NCI-H748 treated with DMSO at 0.1 percent for 48 hours (cell line): ENCODE results near the gene C1orf141.
"Not testable (repeated sequence)": the region's sequence is repeated elsewhere in the genome, so short reads cannot be mapped to it uniquely, and the experiment has no call there.

ENCODE experiments used
- DNase-seq: peaks from one replicate; lab custom pipeline; 2025; lab: John Stamatoyannopoulos, UW

The C1orf141 gene

GRCh38 chr1:67085326-67085725, 49.4 kb downstream of the C1orf141 start:
- no peak for DNase-seq

DNA sequence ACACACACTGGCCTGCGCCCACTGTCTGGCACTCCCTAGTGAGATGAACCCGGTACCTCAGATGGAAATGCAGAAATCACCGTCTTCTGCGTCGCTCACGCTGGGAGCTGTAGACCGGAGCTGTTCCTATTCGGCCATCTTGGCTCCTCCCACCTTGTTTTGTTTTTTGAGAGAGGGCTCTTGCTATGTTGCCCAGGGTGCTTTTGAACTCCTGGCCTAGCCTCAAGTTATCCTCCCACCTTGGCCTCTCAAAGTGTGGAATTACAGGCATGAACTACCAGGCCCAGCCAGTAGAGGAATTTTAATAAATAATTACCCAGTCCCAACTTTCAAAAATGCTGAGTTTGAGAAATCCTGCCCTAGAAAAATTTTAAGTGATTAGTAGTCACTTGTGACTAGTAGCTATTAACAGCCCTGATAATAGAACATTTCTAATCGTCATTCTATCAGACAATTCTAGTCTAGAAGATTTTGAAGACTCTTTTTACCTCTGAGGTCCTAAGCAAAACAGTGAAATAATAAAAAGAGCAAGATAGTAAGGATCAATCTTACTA, 49.9 kb downstream of the C1orf141 start:
- no peak for DNase-seq

DNA sequence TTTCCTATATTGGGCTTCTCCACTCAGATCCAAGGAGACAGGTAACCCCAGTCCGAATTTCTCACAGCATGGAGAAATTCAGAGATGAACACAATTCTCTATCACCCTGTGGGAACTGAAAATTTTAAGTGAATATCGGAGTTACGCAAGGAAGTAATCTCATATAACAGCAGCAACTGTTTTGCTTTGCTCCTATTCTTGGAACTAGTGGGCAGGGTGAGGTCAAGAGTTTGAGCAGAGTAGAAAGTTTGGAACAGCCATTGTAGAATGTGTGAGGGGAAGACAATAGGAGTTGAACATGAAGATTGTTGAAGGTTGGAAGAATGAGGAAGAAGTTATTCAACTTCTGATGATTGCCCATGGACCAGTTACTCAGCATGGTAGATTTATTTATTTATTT, 56.5 kb downstream of the C1orf141 start:
- DNase-seq: no peak

DNA sequence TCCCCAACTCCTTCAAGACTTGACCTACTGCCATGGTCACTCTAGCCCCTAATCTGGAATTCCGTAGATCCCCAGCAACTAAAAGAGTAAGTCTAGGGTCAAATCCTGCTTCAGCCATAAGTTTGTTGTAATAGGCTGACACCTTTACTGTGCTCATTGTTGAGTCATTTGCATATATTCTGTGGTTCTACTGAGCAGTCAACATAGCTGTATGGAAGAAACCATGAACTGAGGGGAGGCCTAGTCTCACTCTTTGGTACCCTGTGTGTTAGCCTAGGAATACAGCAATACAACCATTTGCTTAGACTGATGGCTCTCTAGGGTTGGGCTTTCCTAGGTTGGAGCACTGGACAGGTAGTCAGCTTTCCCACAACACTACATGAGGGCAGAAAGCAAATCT, 57.2 kb downstream of the C1orf141 start:
- no peak for DNase-seq

DNA sequence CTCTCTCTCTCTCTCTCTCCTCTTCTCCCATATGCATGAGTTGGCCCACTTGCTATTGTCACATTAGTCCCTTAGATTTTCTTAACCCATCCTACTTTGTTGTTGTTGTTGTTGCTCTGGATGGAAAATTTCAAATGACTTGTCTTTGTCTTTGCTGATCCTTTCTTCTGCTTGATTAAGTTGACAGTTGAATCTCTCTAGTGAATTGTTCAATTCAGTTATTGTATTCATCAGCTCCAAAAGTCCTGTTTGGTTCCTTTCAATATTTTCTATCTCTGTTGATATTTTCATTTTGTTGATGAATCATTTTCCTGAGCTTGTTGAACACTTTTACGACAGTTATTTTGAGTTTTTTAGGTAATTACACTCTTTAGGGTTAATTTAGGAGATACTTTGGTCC, 62.0 kb downstream of the C1orf141 start:
- no peak for DNase-seq

GRCh38 chr1:67067655-67068054, 67.1 kb downstream of the C1orf141 start:
- not testable (repeated sequence) for DNase-seq

DNA sequence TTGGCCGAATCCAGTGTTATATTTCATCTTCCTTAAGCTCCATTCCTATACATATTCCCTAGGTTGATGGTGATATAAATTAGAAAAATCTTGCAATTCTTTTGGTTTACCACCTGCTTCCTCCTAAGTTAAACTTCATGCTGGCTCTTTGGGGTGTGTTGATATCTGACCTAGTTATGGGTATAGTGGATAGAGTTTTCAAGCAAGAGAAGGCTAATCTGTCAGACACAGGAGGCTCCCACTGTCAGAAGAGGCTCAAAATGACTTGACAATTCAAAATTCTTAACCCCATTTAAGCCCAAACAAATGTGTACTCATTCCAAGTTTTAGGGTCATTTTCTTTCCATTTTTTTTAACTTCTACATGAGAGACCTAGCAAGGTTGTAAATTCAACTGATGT, 72.4 kb downstream of the C1orf141 start:
- no peak for DNase-seq

GRCh38 chr1:67061266-67061665, 73.5 kb downstream of the C1orf141 start:
- no peak for DNase-seq

GRCh38 chr1:67060811-67061218, 74.0 kb downstream of the C1orf141 start:
- no peak for DNase-seq

GRCh38 chr1:67059346-67059745, 75.4 kb downstream of the C1orf141 start:
- no peak for DNase-seq

DNA sequence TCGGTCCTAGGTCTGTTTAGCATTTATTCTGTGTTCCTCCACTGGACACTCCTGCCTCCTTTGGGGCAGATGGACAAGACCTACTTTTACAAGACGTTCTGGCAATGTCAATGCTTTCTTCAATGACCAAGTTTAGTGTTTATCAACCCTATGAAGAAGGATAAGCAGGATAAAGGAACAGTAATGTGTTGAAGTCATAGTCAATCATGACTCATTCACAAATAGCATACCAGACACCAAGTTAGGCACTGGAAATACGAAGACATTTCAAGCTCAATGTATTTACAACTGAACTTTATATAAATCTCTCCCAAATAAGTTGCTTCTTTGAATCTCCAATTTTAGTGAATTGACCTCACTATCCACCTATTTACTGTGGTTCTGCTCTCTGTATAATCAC, 76.0 kb downstream of the C1orf141 start:
- DNase-seq: no peak

DNA sequence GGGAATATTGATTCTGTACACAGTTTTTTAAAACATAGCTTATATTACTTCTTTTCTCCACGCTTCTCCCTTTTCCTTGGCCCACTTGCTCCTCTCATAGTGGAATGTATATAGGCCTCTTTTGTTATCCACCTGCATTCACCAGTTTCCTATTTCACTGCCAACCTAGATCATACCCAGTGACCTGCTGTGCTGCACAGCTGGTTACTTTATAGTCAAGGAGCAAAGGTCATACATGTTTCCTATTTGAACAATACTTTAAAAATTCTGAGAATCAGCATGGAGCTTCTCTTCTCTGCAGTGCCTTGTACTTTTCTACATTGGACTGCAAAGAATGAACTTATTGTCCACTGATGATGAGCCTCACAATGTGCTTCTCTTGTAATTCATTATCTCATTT, 76.5 kb downstream of the C1orf141 start:
- DNase-seq: peak; percentile 7

GRCh38 chr1:67053785-67054772, 80.7 kb downstream of the C1orf141 start, which contains the start of gene SLC35D1:
Gene SLC35D1 (minus strand): TSS chr1:67054148. CDS start chr1:67054013, 135 bp downstream.
- peak; percentile 76 for DNase-seq

- DNase-seq: no peak
Observed at GRCh38 chr1:67053535-67053784, 81.3 kb downstream of the C1orf141 start.

DNA sequence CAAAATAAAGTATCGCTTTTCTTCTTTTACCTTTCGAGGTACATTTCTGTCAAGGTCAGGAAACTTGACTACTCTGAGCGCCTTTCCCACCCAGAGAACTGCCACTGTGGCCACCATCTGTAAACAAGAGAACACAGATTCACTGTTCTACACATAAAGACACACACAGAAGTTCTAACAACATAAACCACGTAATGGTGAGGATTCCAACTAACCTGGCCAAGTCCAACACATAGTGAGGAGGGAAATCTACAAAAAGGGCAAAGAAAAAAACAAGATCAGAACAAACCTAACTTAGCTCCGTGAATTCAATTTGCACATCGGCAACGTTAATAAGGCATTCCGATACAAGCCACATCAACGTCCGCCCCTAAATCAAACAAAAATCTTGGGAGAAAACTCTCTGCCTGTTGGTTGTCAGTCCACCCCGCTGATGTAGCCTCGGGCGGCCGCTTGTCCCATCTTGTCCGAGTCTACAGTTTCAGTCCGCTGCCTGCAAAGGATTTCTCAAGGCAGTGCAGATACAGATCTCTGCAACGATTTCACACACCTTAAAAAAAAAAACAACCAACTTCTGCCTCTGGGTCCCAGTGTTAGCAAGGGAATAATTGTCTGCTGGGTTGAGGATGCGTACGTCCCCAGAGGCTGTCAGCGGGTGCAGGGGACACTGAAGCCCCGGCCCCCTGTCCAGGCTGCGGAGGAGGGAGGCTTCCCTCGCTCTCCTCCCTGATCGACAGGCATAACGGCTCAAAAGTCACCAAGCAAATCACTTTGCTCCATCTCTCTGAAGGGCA, 81.8 kb downstream of the C1orf141 start:
- DNase-seq: peak; percentile 6

- no peak for DNase-seq
Observed at GRCh38 chr1:67051196-67051595, 83.6 kb downstream of the C1orf141 start.

DNA sequence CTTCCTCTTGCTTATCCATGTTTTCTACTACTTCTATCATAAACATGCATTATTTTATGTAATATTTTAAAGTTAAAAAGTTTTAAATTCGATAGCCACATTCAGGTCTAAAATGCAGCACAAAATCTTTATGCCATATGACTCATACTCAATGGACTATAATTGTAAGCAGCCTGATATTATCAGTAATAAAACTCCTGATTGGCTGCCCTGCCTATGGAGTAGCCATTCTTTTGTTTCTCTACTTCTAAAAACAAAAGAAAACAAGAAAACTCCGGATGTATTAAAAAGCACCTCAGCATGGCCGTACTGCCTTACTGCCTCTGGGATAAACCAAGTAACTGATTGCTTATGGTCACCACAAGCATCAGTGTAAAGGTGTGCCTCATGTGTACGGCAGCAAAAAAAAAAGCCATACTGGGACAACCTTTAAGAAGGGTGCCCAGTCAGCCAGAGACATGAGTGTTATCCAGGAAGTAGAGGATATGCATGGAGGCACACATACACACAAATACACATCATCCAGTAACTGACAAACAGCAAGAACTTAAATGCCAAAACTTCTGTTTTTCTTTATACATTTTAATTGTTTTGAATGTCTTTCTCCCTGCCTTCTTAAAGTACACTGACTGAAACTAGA, 90.0 kb downstream of the C1orf141 start:
- DNase-seq: no peak

DNA sequence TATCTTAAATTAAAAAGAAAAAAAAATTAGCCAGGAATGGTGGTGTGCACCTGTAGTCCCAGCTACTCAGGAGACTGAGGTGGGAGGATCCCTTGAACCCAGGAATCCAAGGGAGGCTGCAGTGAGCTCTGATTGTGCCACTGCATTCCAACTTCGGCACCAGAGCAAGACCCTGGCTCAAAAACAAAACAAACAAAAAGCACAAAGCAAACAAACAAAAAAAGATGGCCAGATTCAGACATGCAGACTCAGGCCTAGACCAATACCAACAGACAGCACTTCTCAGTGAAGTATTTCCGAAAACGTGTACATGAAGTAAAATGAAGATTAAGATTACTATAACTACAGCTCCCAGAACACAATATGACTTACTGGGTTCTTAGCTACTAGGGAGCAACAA, 91.4 kb downstream of the C1orf141 start:
- DNase-seq: no peak
